ELR (cell line): Measurements from ENCODE around the gene DNAJC7.
A peak's percentile ranks its signal among the peaks of the same experiment; 100 is the strongest.

Experiments
- DNase-seq: peaks from one replicate; pipeline ENCODE4 v3.0.0-alpha.2; 2015; ENCODE audit warnings: low read depth

DNAJC7 gene, protein sequence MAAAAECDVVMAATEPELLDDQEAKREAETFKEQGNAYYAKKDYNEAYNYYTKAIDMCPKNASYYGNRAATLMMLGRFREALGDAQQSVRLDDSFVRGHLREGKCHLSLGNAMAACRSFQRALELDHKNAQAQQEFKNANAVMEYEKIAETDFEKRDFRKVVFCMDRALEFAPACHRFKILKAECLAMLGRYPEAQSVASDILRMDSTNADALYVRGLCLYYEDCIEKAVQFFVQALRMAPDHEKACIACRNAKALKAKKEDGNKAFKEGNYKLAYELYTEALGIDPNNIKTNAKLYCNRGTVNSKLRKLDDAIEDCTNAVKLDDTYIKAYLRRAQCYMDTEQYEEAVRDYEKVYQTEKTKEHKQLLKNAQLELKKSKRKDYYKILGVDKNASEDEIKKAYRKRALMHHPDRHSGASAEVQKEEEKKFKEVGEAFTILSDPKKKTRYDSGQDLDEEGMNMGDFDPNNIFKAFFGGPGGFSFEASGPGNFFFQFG

DNA sequence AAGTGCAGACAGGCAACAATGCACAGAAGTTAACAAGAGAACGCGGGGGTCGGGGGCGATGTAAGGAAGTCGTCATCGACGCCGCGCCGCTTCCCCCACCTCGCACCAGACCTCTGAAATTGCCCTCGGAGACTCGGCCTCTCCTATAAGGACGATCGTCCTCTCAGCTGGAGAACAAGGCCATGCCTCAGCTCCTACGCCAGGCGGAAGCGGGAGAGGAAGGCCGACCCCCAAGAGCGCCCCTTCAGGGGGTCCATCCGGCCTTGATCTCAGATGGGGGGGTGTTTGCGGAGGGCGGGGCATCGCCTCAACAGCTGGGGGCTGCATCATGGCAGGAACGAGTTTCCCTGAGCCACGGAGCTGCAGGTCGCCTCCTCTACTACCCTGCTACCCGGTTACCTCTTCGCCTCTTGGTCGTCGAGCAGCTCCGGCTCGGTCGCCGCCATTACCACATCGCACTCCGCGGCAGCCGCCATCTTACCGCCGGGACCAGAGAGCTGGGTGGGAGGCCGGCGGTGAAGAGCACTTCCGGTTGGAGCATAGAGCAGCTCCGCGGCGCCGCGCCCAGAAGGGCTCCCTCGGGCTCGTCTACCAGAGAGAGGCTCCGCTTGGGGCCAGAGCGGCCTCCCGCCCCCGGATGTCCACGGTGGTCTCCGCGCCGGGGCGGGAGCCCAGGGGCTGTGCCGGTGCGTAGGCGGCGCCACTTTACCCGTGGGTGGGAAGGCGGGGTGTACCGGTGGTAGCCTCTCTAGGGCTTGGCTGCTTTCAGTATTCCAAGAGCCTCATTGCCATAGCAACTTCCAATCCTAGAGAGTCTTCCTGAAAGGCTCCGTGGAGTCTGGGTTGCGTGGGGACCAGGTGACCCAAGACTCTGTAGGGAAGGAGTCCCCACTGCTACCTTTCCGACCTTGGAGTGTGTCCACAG, at the start of gene DNAJC7:
DNAJC7 (minus strand) TSS at position 499 of the 925 bp plus-strand sequence; CDS start at position 476, 23 bp downstream.
- peak; percentile 94 for DNase-seq

DNA sequence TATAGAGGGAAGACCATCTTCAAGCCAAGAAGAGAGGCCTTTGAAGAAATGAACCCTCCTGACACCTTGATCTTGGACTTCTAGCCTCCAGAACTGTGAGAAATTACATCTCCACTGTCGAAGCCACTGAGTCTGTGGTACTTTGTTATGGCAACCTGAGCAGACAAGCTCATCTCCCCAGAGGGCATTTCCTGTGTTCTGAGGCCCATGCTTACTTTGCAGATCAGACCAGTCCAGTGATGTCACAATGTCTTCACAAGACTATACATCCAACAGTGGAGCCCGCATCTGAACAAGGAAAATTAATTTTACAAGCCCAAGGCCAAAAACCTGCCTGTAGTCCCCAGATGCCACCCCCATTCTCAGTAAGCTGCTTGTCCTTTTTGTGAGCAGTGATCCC, 48.0 kb upstream of the DNAJC7 start:
- no peak for DNase-seq

DNA sequence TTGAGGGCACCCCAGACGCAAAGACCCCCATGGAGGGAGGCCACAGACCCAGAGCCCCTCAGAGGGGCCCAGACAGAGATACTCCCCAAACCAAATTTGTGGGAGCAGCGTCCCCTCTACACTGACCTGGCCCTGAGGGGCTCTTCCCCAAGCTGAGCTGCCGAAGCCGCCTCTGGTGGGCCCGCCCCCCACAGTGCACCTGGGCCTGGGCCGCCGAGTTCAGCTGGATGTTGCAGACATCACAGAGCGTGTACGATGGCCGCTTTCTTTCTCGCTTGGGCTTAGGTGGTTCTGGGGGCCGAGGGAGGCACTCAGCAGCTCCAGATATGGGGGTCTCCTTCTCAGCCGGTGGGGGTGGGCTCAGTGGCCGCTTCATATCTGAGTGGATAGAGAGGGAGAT, 45.4 kb upstream of the DNAJC7 start:
- no peak for DNase-seq

DNA sequence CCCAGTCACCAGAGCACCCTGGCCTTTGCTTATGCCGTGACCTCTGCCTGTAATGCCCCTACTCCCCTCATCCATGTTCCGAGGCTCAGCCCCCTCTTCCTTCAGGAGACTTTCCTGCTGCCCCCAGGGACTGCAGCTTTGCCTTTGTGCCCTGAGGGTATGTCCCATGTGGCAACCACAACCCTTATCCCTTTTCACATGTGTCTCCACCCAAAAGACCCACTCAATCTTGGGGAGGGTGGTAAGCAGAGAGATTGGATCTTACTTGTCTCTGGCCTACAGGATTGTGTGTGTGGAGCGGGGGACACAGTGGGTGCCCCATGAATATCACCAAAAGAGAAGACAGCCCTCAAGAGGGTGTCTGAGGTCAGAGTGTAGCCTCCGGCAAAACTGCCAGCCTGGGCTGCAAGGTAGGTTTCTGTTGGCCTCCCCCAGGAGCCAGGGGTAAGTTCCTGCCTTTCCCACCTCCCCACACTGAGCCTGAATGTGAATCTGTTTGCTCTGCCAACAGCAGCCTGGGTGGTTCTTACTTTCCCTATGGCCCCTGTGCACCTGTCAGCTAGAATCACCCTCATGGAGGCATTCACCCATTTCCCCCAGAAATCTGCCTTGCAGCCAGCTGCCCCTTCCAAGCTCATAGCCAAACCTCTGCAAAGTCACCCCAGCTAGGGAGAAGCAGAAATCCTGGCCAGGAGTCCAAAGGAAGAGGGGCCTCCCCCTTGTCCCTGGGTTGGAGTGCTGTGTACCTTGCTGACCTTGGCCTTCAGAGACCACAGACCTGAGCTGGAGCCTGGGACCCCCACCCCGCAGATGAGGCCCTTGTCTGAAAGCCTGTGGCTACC, 44.6 kb upstream of the DNAJC7 start:
- DNase-seq, result no peak

DNA sequence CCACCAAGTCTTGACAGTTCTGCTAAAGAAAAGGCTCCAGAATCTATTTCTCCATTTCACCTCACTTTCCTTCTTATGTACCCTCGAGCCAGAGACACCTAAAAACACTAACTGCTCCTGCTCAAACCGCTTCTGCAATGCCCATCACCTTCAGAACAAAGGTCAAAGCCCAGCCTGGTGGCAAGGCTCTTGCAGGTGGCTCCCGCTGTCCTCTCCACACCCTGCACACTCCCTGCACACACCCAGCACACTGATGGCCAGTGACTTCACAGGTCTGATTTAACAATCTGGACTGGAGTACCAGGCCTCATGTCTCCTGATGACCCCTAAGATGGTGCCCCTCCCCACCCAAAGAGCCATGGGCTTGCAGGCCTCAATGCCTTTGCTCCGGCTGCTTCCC, 43.0 kb upstream of the DNAJC7 start:
- no peak for DNase-seq

DNA sequence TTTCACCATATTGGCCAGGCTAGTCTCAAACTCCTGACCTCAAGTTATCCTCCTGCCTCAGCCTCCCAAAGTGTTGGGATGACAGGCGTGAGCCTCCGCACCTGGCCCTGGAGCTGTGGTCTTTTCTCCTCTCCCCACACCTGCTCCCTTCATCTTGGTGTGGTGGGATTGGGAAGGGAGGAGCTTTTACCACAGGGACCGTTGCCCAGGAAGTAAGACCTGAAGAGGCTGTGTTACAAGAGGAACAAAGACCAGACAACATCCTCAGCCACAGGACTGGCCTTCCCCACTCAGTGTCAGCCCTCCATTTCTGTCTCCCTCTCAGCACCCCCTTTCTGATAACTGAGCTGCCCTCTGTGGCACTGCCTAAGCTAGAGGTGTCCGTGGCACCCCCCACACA, 42.6 kb upstream of the DNAJC7 start:
- DNase-seq, result no peak

DNA sequence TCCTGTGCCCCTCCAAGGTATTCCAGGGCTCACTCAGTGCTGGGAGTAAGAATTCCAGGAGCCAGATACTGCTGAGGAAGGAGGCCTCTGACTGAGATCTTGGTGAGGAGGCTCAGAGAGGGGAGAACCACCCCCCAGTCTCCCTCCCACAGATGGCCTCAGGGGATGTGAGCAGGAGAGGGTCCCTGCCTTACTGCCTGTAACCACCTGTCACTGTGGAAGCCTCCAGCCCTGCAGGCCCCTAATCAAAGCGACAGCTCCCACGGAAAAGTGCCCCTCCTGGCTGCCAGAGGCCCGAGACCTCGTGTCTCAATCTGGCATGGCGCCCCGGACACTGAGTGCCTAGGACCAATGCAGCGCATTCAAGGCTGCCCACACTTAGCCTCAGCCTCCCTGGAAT, 40.8 kb upstream of the DNAJC7 start:
- DNase-seq, result no peak

DNA sequence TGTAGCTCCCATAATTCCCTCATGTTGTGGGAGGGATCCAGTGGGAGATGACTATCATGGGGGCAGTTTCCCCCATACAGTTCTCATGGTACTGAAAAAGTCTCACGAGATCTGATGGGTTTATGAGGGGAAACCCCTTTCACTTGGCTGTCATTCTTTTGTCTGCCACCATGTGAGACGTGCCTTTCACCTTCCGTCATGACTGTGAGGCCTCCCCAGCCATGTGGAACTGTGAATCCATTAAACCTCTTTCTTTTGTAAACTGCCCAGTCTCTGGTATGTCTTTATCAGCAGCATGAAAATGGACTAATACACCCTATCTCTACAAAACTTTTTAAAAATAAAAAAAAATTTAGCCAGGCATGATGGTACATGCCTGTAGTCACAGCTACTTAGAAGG, 39.4 kb upstream of the DNAJC7 start:
- no peak for DNase-seq

DNA sequence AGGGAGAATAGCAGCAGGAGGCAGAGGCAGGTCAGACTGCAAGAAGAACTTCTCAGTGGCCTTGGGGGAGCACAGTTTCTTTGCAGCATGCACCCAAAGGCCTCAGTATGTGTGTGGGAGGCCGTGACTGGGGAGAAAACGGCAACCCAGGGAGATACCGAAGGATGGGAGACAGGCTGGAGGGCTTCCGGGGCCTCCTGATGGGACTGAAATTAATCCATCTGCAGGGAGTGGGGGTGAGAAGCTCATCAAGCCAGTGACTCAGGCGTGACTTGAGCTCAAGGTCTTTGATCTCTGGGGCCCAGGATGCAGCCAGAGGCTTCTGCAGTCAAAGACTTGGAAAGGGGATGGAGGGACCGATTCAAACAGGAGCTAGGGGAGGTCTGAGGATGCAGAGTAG, 38.3 kb upstream of the DNAJC7 start:
- DNase-seq, result peak; percentile 73

DNA sequence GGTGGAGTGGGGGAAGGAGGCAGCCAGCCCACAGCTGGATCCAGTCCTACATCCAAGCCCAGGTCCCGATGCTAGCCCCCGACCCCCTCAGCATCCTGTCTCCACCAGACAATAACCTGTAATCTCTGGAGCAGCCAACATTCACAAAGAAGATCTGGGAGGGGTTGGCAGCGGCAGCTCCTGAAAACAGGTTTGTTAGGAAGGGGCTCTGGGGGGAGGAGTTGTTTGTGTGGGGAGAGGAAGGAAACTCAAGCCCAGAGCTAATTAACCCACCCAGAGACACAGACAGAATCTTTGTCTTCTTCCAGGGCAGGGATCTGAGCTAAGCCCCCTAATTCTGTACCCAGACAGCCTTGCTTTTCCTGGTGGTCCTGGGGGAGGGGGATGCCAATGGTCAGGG, 37.8 kb upstream of the DNAJC7 start:
- no peak for DNase-seq

DNA sequence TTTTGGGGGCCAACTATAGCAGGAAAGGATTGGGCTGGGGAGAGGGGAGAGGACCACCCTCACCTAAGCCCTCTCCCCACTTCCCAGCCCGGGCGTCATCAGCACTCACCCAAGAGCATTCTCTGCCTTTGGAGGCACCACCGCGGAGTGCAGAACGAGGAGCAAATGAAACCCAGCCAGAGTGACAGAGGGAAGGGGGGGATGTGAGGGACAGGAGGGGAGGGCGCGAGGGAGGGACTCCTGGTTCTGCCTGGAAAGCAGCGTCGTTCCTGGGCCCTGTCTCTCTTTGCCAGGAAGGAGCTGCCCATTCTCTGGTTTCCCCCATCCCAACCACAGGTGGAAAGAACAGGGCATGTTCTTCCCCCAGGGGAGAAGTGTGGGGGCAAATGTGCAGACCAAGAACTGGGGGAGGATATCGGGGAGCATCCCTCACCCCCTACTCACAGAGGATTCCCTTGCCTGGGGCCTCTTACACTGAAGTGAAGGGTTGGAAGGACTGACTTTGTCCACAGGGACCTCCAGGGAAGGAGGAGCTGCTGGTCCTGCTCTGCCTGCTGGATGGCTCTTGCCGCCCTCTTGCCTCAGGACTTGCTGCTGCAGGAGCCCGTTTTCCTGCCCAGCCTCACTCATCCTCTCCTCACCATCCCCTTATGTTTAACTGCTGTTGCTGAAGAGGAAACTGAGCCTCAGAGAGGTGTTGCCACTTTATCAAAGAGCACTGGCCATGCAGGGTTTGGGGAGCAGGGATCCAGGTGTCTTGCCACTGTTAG, 36.7 kb upstream of the DNAJC7 start:
- DNase-seq, result no peak

DNA sequence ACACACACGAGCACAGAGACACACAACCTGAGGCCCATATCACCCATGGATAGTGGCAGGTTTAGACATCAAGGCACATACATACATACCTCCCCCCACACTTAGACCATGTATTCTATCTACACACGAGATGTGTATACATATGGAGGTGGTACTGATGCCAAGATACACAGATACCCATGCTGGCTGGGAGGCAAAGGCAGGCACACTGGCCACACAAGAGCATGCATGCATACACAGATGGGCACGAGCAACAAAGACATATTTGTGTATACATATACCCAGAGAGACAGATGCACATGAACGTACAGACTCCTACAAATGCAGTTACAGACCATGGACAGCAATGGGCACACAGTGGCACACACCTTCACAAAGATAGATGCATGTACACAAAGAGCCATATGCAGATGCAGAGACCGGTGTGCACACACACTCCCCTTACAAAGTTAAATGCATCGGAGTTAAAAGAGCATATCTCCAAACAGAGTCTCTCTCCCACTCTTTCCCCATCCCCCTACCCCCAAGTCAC, 35.2 kb upstream of the DNAJC7 start:
- no peak for DNase-seq

DNA sequence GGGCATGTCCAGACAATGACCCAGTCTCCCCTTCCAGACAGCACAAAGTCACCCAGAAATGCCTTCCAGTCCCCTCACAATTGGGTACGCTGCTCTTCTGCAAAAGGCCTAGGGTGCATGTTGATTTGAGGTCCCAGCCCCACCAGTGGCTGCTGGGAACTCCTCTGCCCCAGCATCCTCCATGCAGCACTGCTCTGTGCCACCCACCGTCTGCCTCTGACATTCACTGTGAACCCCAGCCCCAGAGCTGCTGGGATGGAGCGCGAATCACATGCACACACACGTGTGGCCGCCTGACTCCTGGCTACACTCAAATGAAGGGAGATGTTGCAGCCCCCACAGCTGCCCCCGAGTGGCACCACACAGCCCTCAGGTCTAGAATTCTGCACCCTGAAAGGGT, 34.4 kb upstream of the DNAJC7 start:
- no peak for DNase-seq

DNA sequence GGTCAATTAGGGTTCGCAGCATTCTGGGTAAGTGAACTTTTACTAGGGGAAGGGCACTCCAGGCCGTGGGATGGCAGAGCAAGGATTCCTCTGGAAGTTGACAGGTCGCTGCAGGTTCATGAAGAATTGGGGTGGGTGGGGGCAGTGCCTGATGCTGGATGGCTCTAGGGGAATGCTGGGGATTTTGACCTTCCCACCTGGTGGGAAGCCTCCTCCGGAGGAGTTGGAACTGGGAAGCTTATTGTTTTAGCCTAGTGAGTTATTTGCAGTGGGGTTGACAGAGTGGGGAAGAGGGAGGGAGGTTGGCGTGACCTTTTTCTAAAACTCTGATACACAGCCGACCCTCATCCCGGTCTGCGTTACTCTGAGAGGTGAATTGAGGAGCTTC, 33.8 kb upstream of the DNAJC7 start:
- DNase-seq, result no peak

DNA sequence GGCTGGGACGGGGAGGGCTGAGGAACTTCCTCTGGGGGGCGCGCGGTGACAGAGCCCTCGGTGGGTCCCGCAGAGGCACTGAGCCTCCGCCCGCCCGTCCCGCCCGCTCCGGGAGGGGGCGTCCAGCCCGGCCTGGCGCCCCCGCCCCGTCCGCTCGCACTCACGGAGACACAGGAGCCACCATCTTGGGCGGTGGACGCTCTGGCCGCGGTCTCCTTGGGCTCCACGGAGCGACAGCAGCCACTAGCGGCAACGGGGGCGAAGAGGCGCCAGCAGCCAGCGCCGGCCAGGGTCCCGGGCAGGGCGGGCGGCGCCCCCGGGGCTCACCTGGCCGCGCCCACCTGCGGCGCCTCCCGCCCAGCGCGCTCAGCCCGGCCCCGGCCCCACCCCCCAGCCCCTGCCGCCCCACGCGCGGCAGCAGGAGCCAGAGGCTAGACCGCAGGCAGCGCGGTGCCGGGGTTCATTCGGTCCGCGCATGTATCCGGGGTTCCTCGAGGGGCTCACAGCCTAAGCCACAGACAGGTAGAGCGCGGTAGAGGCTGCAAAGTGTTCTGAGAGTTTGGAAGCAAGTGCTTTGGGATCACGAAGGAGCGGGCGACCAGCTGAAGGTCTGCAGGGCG, 33.3 kb upstream of the DNAJC7 start, which contains the start of gene C17orf113:
C17orf113 (minus strand) TSS at position 209 of the 620 bp plus-strand sequence. CDS start 7,225 bp downstream, outside the sequence.
- DNase-seq, result peak; percentile 51

DNA sequence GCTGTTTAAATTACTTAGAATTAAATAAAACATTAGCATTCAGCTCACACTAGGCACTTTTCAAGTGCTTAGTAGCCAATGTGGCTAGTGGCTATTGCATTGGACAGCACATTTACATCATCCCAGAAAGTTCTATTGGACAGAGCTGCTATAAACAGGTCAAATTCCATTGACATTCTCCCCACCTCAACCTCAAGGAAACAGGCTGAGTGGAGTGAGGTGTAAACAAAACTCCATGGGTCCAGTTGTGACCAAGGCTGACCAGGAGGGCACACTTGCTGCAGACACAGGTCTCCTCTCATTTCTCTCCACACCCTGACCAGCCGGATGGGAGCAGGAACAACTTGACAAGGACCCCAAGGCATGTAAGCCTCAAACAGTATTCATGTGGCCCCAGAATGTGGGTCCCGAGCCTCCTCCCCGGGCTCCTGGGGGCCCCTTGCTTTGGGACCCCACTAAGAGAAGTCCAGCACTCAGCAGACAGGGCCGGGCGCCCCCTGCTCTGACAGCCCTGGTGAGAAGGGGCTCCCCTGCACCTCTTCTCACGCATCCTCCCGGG, 32.7 kb upstream of the DNAJC7 start:
- peak; percentile 19 for DNase-seq

DNA sequence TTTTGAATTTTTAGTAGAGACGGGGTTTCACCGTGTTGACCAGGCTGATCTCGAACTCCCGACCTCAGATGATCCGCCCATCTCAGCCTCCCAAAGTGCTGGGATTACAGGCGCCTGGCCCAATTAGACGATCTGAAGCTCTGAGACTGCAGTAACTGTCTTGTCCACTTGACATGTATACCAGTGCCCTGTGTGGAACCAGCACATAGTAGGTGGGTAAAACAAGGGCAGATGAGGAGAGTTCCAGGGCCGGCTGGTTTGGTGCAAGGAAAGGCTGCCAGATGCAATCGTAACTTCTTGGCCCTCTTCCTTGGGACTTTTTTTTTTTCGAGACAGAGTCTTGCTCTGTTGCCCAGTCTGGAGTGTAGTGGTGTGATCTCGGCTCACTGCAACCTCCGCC, 30.1 kb upstream of the DNAJC7 start:
- no peak for DNase-seq

DNA sequence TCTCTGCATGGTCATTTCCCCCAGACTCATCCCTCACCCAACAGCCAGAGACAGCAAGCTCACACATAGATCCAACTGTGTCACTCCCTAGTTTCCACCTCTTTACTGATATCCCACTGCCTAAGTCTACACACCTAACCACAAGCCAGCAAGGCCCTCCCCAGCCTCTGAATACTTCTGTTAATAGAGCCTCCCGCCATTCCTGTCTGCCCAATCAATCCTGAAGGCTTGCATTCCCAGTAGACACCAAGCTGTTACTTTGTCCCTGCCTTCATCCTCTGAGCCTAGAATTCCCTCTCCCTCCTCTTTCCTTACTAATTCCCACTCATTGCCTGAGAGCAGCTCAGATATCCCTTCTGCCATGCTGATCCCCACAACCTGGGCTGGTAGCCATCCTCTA, 28.5 kb upstream of the DNAJC7 start:
- no peak for DNase-seq

DNA sequence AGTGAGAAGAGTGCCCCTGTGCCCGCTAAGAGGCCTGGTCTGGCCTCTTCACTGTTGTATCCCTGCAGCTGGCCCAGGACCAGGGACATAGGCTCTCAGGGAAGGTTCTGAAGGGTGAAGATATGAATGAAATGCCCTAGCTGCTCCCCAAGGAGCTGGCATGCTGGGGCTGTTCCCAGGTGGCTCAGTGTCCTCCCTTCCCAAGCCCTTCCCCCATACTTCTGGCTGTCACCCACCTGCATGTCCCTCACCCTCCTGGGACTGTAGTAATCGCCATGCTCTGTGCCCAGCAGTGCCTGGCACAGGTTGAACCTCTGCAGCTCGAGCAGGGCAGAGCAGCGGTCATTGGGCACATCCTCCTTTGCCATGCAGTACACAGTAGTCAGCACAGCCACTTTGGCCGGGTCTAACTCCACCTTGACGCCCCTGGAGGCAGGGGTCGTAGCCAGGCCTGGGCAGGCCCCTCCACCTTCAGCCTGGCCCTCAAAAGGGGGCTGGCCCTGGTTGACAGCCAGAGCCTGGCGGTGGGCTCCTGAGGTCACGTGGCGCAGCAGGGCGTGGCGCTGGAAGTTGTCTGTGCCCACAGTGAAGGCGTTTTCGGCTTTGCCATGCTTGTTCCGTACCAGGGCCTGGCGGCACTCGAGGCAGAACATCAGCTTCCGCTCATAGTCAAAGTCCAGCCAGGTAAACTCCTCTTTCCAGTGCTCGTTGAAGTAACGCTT, 25.5 kb upstream of the DNAJC7 start:
- no peak for DNase-seq
